Spleen (tissue), 11 donors: ENCODE data around the gene MCHR1. TPM values are rescaled to one million over a fixed set of nuclear protein-coding genes. Genes with fewer than 3 reads are reported as not detected.

Source experiments
- DNase-seq: peaks from one replicate; pipeline ENCODE4 v3.0.0-alpha.2; 2020
- H3K27ac ChIP-seq, 8 donors: fragments of 200-600 bp; sonication (generic) in 7 of 8; 1 replicate in 4 of 8; 2 replicates in 4 of 8; pipeline versions ENCODE4 v1.5.0 to v1.8.0; 2016 to 2021; ENCODE audit warnings: inconsistent platforms in 4 of 8, mild to moderate bottlenecking in 4 of 8, moderate library complexity in 1 of 8
- H3K27me3 ChIP-seq, 7 donors: fragments of 200-600 bp; sonication (generic) in 6 of 7; replicated peaks in 1 of 7; 1 replicate in 4 of 7; 2 replicates in 3 of 7; pipeline versions ENCODE4 v1.5.0 to v1.8.0; 2016 to 2021; ENCODE audit warnings: inconsistent platforms in 3 of 7, mild to moderate bottlenecking in 1 of 7
- H3K36me3 ChIP-seq, 6 donors: fragments of 200-600 bp; sonication (generic) in 5 of 6; 1 replicate in 4 of 6; 2 replicates in 2 of 6; pipeline versions ENCODE4 v1.5.0 to v1.8.0; 2016 to 2021; ENCODE audit warnings: inconsistent platforms in 2 of 6
- H3K4me1 ChIP-seq, 6 donors: fragments of 200-600 bp; sonication (generic) in 5 of 6; 1 replicate in 3 of 6; 2 replicates in 3 of 6; pipeline versions ENCODE4 v1.5.0 to v1.8.0; 2016 to 2021; ENCODE audit warnings: inconsistent platforms in 3 of 6
- H3K4me3 ChIP-seq, 8 donors: fragments of 200-600 bp; sonication (generic) in 7 of 8; 1 replicate in 4 of 8; 2 replicates in 4 of 8; pipeline versions ENCODE4 v1.5.0 to v1.8.0; 2016 to 2021; ENCODE audit warnings: inconsistent platforms in 4 of 8, mild to moderate bottlenecking in 4 of 8, moderate library complexity in 2 of 8
- H3K9me3 ChIP-seq, 8 donors: fragments of 200-600 bp; sonication (generic) in 7 of 8; 1 replicate in 4 of 8; 2 replicates in 4 of 8; pipeline versions ENCODE4 v1.5.0 to v1.8.0; 2016 to 2021; ENCODE audit warnings: inconsistent platforms in 4 of 8
- CTCF ChIP-seq, 11 experiments: fragments of 200-600 bp in 7 of 11; fragments of 450-650 bp in 4 of 11; sonication (generic) in 4 of 11; IDR thresholded peaks in 8 of 11; conservative IDR thresholded peaks in 3 of 11; 1 replicate in 7 of 11; 2 replicates in 4 of 11; pipeline versions ENCODE4 v1.4.0 to v1.8.0; 2016 to 2021; ENCODE audit warnings: antibody characterized with exemption in 11 of 11, inconsistent platforms in 4 of 11, mild to moderate bottlenecking in 1 of 11
- POLR2A ChIP-seq, 3 donors: fragments of 450-650 bp; IDR thresholded peaks; one replicate each; pipeline ENCODE4 v1.5.1; 2017; ENCODE audit warnings: antibody characterized with exemption in 3 of 3, mild to moderate bottlenecking in 1 of 3
- POLR2AphosphoS5 ChIP-seq, 3 donors: sonication (generic); formaldehyde crosslinking; IDR thresholded peaks; one replicate each; pipeline ENCODE4 v1.5.1; 2017; ENCODE audit warnings: antibody characterized with exemption in 3 of 3
- WGBS, 5 donors: extraction: QIAGEN DNeasy Blood & Tissue Kit in 3 of 5; methylation state at CpG; one replicate each; pipeline versions ENCODE4 v1.1.5 to v1.1.7; 2013 to 2018; 5-methylcytosine and 5-hydroxymethylcytosine counted together
- intact Hi-C: fragments of 100-400 bp; cut with DNase I; formaldehyde crosslinking; loops from one replicate; pipeline ENCODE4 v1.15.0; 2023; ENCODE audit warnings: low total_unique reads
- polyA plus RNA-seq, 3 donors: library from polyadenylated mRNA; stranded (reverse); fragments of 200-250 nt; gene quantifications; one replicate each; pipeline ENCODE4 v1.2.1, GENCODE V29; 2013
- total RNA-seq, 7 donors: library from RNA; depleted of rRNA in 3 of 7; stranded (reverse); fragments of >200 nt in 3 of 7; fragmentation: NEBNext Ultra II Directional in 4 of 7; extraction: Animal tissue kit (Norgen Biotek cat#: 25700) in 4 of 7; gene quantifications; one replicate each; pipeline versions ENCODE4 v1.1.0 to v1.2.1, GENCODE V29; 2016 to 2021
- donor health status: healthy with polysubstance abuse.
- donor health status: DM: no; HTN: no; CAD: no; lungs with moderate emphysema.
- donor health status: DM: no; HTN: no; CAD: no.
- donor health status: Bipolar disorder and iron deficiency.
- donor health status: healthy.
- donor health status: DM: no; HTN: no; CAD: no.
- donor health status: DM: yes; HTN: yes; CAD: no.

The MCHR1 gene
- total and polyA plus RNA-seq, 10 donors, result 0.10 to 0.70 (median 0.23) TPM; not detected in 5

GRCh38 chr22:40676644-40677043 lies 2.6 kb upstream of the MCHR1 start:
- TF ChIP-seq POLR2A (IDR thresholded peaks at IDR 0.05) (no peak), CTCF (IDR thresholded peaks at IDR 0.05 in 8 of 11, conservative IDR thresholded peaks at IDR 0.05 in 3 of 11) (no peak), POLR2AphosphoS5 (IDR thresholded peaks at IDR 0.05) (no peak)
- 92 to 97% (median 94%) methylated on average over 3 of the region's 3 CpGs for WGBS, 5 donors

DNA sequence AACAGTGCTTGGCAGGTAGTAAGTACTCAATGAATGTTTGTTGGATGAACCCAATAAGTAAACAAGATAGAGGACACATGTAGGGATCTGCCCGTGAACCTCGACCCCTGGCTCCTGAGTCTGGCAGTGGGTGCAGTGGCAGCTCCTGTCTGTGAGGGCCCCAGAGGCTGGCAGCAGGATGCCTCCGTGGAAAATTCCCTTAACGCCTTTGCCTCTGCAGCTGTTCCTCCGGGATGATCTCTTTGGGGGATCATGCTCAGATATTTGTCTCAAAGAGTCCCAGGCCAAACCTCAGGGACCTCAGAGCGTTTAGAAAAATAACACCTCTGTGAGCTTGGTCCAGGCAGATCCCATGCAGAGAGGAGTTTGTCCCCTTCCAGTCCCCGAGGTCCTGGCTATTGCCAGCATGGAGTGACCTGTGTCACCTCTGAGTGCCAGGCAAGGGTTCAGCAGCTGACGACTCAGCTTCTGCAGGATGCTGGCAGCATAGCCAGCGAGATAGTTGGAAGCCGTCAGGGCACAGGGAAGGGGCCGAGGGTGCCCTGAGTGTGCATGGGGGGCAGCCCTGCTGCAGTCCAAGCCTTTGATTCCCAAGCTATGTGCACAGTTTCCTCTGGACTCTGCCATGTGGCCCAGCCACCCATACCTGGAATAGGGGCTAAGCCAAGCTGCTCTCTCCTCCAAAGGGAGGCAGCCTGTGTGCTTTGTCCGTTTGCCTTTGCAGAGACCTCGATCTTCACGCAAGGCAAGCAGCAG lies 613 bp upstream of the MCHR1 start:
- TF ChIP-seq CTCF (IDR thresholded peaks at IDR 0.05 in 8 of 11, conservative IDR thresholded peaks at IDR 0.05 in 3 of 11) (no peak), POLR2AphosphoS5 (IDR thresholded peaks at IDR 0.05) (no peak), POLR2A (IDR thresholded peaks at IDR 0.05) (no peak)
- H3K36me3 ChIP-seq, result no peaks in the 10 kb centered on the region
- WGBS, 5 donors, result 78 to 90% (median 85%) methylated on average over 10 to 14 of the region's 14 CpGs
- no peaks in the 10 kb centered on the region for H3K9me3 ChIP-seq
- peaks cover 0 to 34% (median 7%) of the 10 kb centered on the region in 7 donors for H3K27me3 ChIP-seq
- intact Hi-C loops, result no loop called here
- H3K27ac ChIP-seq, result no peak overlapping the region
- H3K4me3 ChIP-seq, result no peak overlapping the region
- DNase-seq, result no peak
- H3K4me1 ChIP-seq, result peaks cover 0 to 36% (median 19%) of the 10 kb centered on the region in 6 donors

More at GRCh38 chr22:40676644-40677043, 2.6 kb upstream of the MCHR1 start:
- intact Hi-C loops, result no loop called here
- Histone ChIP-seq H3K4me3 (no peak overlapping the region), H3K9me3 (no peaks in the 10 kb centered on the region), H3K36me3 (no peaks in the 10 kb centered on the region), H3K27me3 (peaks cover 0 to 30% (median 7%) of the 10 kb centered on the region in 7 donors), H3K4me1 (peaks cover 0 to 21% (median 11%) of the 10 kb centered on the region in 6 donors), H3K27ac (no peak overlapping the region)
- DNase-seq, result no peak

DNA sequence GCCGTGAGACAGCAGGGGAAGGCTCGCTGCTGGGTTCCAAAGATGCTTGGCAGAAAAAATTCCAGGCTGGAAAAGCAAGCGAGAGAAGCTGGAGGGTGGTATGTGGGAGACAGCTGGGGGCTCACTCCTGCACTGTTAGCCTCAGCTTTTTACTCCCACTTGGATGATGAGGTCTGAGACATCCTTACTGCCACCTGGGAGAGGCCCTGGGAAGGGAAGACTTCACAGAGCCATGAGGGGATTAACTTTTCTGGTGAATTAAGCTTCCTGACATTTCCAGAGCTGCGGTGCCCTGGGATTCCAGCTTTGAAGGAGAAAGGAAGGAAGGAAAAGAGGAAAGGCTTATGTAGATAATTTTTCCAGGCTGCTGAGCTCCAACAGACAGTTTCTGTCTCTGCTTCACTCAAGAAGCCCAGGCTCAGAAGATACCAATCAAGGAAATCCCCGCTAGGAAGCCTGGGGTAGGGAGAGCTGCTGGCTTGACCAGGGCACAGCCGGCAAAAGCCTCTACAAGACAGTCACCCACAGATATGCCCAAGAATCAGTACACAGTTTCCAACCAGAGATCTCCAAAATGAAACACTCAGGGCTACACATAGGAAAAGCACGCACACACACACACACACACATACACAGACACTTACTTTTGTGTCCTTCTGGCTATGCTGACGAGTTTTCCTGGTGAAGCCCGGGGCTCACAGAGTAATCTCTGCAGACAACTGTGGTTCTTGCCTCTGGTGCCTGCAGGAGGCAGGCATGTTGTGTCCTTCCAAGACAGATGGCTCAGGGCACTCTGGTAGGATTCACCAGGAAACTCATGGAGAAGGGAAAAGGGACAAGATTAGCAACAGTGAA lies 907 bp downstream of the MCHR1 start:
- no peak for TF ChIP-seq POLR2AphosphoS5 (IDR thresholded peaks at IDR 0.05)
- no peak for TF ChIP-seq CTCF (IDR thresholded peaks at IDR 0.05 in 8 of 11, conservative IDR thresholded peaks at IDR 0.05 in 3 of 11)
- no peak for TF ChIP-seq POLR2A (IDR thresholded peaks at IDR 0.05)
- H3K27me3 ChIP-seq, result peaks cover 0 to 48% (median 7%) of the 10 kb centered on the region in 7 donors
- H3K4me3 ChIP-seq, result no peak overlapping the region
- H3K9me3 ChIP-seq, result no peaks in the 10 kb centered on the region
- intact Hi-C loops, result loop anchor here (10.0 kb wide), 1 partner anchor 75 kb away; no protein-coding TSS in a partner anchor
- H3K4me1 ChIP-seq, result peaks cover 0 to 36% (median 19%) of the 10 kb centered on the region in 6 donors
- 32 to 51% (median 40%) methylated on average over 9 of the region's 9 CpGs for WGBS, 5 donors
- DNase-seq, result no peak
- no peaks in the 10 kb centered on the region for H3K36me3 ChIP-seq
- no peak overlapping the region for H3K27ac ChIP-seq
